CD4-positive, alpha-beta T cell treated with Interleukin-4 for 1 hour (primary cell): ENCODE measurements around the gene LMF1.

ENCODE experiments used
- DNase-seq, 2 donors: peaks; one replicate each; pipeline ENCODE4 v3.0.0-alpha.2; 2020 to 2022

Gene LMF1

DNA sequence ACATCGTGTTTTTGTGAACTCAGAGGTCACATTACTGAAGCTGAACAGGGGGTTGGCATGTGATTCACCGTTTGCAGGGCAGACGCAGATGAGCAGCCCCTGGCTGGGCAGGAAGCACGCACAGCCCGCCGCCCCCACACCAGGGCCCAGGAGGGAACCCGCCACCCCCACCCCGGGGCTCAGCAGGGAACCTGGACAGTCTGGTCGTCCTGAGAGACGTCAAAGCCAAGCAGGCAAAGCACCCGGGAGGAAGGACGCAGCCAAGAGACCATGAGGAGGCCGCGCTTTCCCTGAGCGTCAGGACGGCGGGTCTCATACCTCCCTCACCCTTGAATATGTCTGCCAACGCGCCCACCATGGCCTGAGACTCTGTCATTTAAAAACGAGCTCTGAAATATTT lies 60.6 kb downstream of the LMF1 start:
- no peak for DNase-seq

GRCh38 chr16:909281-910000 lies 61.3 kb downstream of the LMF1 start:
- DNase-seq: no peak

DNA sequence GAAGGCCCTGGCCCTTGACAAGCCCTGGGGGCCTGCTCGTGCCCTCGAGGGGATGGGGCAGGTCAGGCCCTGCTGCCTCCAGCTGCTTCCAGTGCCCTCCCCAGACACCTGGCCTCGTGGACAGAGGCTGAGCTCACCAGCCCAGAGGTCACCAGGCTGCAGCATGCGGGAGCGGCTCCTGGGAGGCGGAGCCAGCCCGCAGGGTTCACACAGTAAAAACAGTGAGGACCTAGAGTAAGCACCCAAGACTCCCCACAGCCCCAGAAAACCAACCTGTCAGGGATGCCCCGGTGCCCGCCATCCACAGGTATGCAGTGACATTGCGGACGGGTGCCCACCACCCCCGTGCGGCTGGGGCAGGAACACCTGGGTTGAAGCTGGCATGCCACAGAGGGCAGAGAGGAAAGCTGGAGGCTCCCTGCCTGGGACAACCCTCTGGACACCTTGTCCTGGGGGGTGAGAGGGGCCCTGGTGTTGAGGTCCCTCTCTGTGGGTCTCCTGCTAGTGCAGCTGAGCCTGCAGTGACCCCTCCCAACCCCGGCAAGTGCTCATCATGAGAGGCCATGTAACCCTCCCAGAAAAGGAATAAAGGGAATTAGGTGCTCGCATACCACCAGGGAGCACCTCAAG lies 62.1 kb downstream of the LMF1 start:
- no peak for DNase-seq

GRCh38 chr16:907842-908241 lies 62.9 kb downstream of the LMF1 start:
- no peak for DNase-seq

GRCh38 chr16:907361-907760 lies 63.4 kb downstream of the LMF1 start:
- no peak for DNase-seq

DNA sequence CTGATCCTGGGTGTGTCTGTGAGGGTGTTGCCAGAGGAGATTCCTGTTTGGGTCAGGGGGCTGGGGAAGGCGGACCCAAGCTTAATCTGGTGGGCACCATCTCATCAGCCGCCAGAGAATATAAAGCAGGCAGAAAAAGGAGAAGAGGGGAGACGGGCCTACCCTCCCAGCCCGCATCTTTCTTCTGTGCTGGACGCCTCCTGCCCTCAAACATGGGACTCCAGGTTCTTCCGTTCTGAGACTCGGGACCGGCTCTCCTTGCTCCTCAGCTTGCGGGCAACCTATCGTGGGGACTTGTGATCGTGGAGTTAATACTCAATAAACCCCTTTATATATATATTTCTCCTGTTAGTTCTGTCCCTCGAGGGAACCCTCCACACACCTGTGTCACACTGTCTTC lies 64.5 kb downstream of the LMF1 start:
- DNase-seq: no peak

- DNase-seq: no peak
These were observed 68.8 kb downstream of the LMF1 start for GRCh38 chr16:901715-902601.

GRCh38 chr16:901149-901548 lies 69.6 kb downstream of the LMF1 start:
- no peak for DNase-seq

DNA sequence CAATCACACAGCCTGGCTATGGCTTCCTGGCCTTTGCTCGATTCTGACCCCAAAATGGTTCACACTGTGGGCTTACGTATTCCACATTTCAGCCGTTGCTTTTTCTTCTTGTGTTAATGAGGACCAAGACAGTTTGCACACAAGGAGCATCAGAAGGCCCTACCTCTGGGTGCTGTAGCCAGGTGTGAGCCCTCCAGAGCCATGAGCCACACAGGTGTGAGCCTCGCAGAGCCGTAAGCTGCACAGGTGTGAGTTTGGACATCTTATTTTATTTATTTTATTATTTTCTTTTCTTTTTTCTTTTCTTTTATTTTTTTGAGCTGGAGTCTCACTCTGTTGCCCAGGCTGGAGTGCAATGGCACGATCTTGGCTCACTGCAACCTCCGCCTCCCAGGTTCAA lies 70.6 kb downstream of the LMF1 start:
- no peak for DNase-seq

DNA sequence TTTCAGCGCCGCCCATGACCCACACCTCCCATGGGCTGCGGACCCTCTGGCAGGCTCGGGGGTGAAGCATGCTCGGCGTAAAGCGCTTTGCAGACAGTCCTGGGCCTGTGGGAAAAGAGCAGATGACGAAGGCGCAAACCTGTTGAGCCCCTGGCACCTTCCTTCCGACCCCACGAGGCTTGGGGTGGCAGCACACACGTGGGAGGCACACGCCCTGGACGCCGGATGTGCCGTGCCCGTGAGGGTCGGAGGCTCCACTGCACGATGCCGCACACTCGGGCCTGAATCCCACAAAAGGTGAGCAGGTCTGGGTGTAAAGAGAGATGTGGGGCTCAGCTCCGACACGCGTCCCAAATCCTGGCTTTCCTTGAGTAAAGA lies 71.1 kb downstream of the LMF1 start:
- DNase-seq: no peak

DNA sequence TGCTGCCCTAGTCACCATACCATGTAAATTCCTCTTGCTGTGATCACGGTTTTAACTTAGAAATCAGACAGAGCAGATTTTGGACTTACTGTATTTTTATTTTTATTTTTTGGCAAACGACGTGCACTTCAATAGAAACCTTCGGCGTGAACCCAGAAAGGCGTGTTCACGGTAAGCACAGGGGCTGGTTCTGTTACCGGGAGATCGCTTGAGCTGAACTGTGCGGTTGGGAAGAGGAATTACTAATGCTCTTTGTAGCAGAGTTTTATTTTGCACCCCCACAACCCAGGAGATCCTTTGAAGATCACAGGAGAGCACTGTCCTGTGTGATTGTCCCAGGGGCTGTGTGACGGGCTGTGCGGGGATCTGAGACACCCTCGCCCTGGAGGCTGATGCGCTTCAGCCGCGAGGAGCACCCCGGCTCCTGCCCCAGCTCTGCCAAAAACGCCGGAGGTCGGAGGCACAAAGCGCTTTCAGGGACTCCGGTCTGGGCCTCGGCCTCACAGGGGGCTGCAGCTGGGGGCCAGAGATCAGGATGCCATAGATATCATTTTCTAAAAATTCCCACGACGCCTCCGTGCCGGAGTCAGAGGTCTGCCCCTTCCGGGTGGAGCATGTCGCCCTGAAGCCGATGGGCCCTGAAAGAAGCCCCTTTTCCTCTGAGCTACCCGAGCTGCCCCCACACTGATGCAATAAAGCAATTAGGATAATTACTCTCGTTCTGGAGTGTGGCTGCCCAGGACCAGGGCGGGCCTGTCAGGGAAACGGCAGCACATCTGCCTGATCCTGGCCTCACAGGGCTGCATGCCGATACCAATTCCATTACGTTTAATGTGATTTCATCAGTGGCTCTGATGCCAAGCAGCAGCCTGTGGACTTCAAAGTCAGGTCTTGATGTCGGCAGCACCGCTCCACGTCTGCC lies 71.8 kb downstream of the LMF1 start:
- DNase-seq: no peak

- no peak for DNase-seq
These were observed 72.6 kb downstream of the LMF1 start for GRCh38 chr16:898216-898615.

DNA sequence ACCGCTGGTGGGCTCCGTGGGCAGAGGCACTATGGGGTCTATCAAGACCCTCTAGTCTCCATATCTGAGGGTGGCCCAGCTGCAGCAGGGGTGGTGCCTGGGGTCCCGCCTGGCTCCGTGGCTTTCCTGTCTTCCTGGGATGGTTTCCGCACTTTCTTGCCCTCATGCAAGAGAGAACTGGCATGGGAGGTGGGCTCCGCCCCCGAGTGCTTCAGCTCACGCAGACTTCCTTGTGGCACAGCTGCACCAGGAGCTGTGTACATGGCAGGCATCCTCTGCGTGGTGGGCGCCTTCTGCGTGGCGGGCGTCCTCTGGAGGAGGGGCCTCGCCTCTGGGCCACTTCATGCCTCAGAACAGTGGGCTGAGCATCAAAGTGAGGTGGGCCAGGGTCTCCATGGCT lies 73.1 kb downstream of the LMF1 start:
- no peak for DNase-seq

GRCh38 chr16:897200-897543 lies 73.6 kb downstream of the LMF1 start:
- no peak for DNase-seq

DNA sequence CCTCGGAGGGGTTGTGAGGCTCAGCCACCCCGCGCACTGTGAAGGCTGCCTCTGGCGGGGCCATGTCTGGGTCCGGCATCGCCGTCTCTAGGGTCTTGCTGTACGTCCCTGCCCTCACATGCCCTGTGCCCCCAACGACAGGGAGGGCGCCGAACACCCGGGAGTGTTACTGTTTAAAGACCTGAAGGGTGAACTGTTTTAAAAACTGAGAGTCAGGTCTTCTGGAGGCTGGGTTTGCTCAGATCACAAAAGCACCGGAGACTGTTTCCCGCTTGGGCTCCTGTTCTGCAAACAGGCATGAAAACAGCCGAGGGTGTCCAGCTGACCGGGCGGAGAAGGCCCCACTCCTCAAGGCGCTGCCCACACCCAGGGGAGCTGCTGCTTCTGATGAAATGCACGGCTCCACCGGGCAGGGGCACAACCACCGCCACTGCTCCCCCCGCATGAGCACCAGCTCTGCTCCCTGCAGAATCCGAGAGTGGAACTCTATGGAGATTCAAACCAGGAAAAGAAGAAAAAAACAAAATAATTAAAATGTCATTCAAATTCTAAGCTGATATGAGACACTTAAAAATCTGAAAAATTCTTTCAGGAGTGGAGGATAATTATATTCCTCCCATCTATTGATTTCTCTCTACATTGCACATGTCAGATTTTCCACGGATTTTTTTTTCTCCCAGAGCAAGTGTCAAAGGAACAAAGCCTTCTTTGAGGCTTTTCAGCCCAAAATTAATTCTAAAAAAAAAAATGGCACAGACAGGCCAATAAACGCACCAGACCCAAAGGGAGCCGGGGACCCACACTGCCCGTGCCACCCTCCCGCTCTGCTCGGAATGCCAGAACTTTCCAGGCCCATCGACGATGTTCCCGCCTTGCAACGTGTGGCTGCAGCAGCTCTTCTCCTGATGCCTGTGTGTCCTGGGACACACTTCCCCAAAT lies 74.3 kb downstream of the LMF1 start:
- no peak for DNase-seq

GRCh38 chr16:895371-895770 lies 75.4 kb downstream of the LMF1 start:
- DNase-seq: no peak

- DNase-seq: no peak
These were observed 75.9 kb downstream of the LMF1 start for GRCh38 chr16:894841-895240.

- no peak for DNase-seq
These were observed 76.6 kb downstream of the LMF1 start for GRCh38 chr16:894136-894535.

DNA sequence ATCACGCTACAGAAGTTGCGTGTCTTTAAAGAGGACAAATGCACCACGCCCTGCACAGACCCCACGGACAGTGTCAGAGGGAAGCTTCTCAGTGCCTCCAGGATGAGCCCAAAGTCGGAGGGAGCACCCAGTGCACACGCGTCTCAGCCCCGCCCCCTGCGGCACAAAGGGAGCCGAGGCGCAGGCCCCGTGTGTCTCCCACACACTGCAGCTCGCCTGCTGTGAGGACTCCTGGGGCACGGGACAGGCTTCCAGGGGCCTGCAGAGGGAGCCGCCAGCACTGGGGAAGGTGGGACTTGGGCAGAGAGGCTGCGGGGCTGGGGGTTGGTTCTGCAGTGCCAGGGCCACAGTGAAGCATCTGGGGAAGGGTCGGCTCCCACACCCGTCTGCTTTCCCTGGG lies 77.4 kb downstream of the LMF1 start:
- no peak for DNase-seq

GRCh38 chr16:892536-893255 lies 78.1 kb downstream of the LMF1 start:
- no peak for DNase-seq

GRCh38 chr16:892006-892405 lies 78.8 kb downstream of the LMF1 start:
- no peak for DNase-seq
